ENCODE measurements around the gene POTEG.
"Not testable (repeated sequence)": the region's sequence is repeated elsewhere in the genome, so short reads cannot be mapped to it uniquely, and the experiment has no call there.

DNA sequence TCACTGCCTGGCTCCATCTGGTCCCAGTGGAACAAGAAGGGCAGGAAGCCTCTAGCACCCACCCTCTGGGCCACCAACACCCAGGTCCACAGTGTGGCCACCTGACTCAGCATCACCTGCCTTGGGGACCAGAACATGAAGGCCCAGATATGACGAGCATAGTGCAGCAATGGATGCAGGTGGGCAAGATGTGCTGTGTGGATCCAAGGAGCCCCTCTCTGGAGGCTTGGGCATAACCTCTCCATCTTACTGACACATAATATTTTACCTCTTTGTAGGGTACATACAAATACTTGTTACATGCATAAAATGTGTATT lies 2.9 kb upstream of the POTEG start:
- TF ChIP-seq, protein P1, sequence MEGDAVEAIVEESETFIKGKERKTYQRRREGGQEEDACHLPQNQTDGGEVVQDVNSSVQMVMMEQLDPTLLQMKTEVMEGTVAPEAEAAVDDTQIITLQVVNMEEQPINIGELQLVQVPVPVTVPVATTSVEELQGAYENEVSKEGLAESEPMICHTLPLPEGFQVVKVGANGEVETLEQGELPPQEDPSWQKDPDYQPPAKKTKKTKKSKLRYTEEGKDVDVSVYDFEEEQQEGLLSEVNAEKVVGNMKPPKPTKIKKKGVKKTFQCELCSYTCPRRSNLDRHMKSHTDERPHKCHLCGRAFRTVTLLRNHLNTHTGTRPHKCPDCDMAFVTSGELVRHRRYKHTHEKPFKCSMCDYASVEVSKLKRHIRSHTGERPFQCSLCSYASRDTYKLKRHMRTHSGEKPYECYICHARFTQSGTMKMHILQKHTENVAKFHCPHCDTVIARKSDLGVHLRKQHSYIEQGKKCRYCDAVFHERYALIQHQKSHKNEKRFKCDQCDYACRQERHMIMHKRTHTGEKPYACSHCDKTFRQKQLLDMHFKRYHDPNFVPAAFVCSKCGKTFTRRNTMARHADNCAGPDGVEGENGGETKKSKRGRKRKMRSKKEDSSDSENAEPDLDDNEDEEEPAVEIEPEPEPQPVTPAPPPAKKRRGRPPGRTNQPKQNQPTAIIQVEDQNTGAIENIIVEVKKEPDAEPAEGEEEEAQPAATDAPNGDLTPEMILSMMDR (IDR thresholded peaks at IDR 0.05 in 4 of 5, conservative IDR thresholded peaks at IDR 0.05 in 1 of 5), result not testable (repeated sequence)
- TF ChIP-seq POLR2A (IDR thresholded peaks at IDR 0.05), result not testable (repeated sequence)

All from gastrocnemius medialis (tissue), 4 donors.